ENCODE measurements around the gene STRBP. TPM values are rescaled to one million over a fixed set of nuclear protein-coding genes. Genes with fewer than 3 reads are reported as not detected.

STRBP gene
- total RNA-seq, 1 experiment from 2014 or later = 40.3 TPM

DNA sequence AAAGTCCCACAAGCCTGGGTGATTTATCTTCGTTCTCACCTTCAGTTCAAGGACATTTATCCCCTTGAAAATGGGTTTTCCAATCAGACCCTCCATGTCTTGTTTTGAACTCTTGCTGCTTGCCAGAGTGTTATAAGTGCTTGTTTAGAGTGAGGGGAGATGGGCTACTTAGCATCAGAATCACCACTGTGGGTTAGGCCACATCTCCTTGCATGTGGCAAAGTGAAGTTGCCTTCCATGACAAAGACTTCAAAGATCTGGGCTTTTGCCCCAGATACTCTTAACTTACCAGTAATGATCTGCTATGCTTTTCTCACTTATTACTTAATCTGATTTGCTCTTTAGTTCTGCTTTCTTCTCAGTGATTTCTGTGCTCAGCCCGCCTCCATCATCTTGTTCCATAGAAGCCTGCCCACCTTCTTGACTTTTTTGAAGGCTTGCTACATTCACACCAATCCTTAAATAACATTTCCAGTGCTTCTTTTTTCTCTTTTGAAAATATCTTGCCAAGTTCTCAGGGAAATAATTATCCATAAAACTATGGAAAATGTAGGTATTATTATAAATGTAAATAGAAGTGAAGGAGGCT is 195.9 kb downstream of the STRBP start:
- BruUV-seq (replicated peaks) = no TSS peak
- no peaks in the 10 kb centered on the region for H3K4me1 ChIP-seq (ENCODE audit: control insufficient read depth, insufficient read depth, low read length)
- intact Hi-C loops (cut with micrococcal nuclease; ENCODE audit: unreplicated experiment) (no loop called here), in situ Hi-C loops (cut with HindIII; ENCODE audit: low pct_unique_long_range_greater_than_20kb, low sequenced_read_pairs) (no loop called here)
- H3K4me3 ChIP-seq (ENCODE audit: low read depth in 2 of 2, low read length in 2 of 2) = no peak overlapping the region
- TF ChIP-seq, protein P1, sequence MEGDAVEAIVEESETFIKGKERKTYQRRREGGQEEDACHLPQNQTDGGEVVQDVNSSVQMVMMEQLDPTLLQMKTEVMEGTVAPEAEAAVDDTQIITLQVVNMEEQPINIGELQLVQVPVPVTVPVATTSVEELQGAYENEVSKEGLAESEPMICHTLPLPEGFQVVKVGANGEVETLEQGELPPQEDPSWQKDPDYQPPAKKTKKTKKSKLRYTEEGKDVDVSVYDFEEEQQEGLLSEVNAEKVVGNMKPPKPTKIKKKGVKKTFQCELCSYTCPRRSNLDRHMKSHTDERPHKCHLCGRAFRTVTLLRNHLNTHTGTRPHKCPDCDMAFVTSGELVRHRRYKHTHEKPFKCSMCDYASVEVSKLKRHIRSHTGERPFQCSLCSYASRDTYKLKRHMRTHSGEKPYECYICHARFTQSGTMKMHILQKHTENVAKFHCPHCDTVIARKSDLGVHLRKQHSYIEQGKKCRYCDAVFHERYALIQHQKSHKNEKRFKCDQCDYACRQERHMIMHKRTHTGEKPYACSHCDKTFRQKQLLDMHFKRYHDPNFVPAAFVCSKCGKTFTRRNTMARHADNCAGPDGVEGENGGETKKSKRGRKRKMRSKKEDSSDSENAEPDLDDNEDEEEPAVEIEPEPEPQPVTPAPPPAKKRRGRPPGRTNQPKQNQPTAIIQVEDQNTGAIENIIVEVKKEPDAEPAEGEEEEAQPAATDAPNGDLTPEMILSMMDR (IDR thresholded peaks at IDR 0.05) = no peak
- TF ChIP-seq POLR2AphosphoS5 (IDR thresholded peaks at IDR 0.05; ENCODE audit: low read depth, low read length) = no peak
- TF ChIP-seq SIN3A (IDR thresholded peaks at IDR 0.05; ENCODE audit: borderline replicate concordance, insufficient read depth, low read depth, low read length) = no peak
- TF ChIP-seq, protein P2, sequence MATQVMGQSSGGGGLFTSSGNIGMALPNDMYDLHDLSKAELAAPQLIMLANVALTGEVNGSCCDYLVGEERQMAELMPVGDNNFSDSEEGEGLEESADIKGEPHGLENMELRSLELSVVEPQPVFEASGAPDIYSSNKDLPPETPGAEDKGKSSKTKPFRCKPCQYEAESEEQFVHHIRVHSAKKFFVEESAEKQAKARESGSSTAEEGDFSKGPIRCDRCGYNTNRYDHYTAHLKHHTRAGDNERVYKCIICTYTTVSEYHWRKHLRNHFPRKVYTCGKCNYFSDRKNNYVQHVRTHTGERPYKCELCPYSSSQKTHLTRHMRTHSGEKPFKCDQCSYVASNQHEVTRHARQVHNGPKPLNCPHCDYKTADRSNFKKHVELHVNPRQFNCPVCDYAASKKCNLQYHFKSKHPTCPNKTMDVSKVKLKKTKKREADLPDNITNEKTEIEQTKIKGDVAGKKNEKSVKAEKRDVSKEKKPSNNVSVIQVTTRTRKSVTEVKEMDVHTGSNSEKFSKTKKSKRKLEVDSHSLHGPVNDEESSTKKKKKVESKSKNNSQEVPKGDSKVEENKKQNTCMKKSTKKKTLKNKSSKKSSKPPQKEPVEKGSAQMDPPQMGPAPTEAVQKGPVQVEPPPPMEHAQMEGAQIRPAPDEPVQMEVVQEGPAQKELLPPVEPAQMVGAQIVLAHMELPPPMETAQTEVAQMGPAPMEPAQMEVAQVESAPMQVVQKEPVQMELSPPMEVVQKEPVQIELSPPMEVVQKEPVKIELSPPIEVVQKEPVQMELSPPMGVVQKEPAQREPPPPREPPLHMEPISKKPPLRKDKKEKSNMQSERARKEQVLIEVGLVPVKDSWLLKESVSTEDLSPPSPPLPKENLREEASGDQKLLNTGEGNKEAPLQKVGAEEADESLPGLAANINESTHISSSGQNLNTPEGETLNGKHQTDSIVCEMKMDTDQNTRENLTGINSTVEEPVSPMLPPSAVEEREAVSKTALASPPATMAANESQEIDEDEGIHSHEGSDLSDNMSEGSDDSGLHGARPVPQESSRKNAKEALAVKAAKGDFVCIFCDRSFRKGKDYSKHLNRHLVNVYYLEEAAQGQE (IDR thresholded peaks at IDR 0.05; ENCODE audit: insufficient read depth in 1 of 2, low read depth in 2 of 2, low read length in 1 of 2) = no peak
- no peak for TF ChIP-seq TCF7L2 (IDR thresholded peaks at IDR 0.05; ENCODE audit: low read depth, low read length)
- DNase-seq (ENCODE audit: low read depth, low spot score) (no peak), ATAC-seq (no peak)
- POLR2A ChIA-PET = no interaction called here
- no peaks in the 10 kb centered on the region for H3K9me3 ChIP-seq (ENCODE audit: control insufficient read depth, insufficient read depth, low read depth, low read length)
- CTCF ChIA-PET = no interaction called here
- H3K27me3 ChIP-seq (ENCODE audit: control insufficient read depth, insufficient read depth, low read length) = no peaks in the 10 kb centered on the region
- no peak overlapping the region for H3K27ac ChIP-seq (ENCODE audit: low read length)
- peaks cover 7% of the 10 kb centered on the region; the same call in 1 of the 2 replicates for H3K36me3 ChIP-seq (ENCODE audit: control insufficient read depth, insufficient read depth, low read length)

Other genes with a start within 250 kb of the STRBP start
- not detected for gene GPR21, start 234.9 kb downstream of the STRBP start, total RNA-seq (2021; ENCODE audit: unreplicated experiment)
- gene CRB2, start 87.6 kb upstream of the STRBP start, total RNA-seq (2021; ENCODE audit: unreplicated experiment) = 0.05 TPM

All from Panc1 (cell line).